ENCODE results near the gene TSEN54.

DNA sequence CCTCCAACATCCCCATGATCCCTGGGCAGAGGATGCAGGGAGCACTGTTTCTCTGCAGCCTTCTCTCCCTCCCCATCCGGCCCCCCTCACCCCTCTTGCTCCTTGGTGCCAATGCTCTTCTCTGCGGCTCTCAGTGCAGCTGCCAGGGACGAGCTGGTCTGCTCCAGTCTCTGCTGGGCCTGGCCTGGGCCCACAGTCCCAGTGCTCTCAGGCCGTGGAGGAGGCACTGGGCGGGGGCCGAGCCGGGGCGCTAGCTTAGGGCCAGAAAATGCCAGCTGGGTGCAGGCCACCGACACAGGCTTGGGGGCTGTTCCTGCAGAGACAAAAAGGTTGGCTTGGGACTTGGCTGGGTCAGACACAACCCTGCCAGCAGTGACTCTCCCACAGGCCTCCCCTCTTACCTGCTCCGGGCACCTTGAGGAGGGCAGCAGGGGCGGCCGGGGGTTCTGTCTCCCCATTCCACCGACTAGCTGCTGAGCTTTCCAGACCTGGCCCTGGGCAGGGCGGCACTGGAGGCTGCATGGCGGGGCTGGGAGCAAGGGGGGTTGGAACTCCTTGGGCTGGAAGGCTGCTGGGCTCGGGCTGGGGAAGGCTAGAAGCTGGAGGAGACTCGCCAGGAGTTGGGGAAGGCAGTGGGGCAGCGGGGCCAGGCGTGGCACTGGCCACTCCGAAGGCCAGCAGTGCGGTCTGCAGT lies 14.8 kb upstream of the TSEN54 start:
- TF ChIP-seq, protein P1, sequence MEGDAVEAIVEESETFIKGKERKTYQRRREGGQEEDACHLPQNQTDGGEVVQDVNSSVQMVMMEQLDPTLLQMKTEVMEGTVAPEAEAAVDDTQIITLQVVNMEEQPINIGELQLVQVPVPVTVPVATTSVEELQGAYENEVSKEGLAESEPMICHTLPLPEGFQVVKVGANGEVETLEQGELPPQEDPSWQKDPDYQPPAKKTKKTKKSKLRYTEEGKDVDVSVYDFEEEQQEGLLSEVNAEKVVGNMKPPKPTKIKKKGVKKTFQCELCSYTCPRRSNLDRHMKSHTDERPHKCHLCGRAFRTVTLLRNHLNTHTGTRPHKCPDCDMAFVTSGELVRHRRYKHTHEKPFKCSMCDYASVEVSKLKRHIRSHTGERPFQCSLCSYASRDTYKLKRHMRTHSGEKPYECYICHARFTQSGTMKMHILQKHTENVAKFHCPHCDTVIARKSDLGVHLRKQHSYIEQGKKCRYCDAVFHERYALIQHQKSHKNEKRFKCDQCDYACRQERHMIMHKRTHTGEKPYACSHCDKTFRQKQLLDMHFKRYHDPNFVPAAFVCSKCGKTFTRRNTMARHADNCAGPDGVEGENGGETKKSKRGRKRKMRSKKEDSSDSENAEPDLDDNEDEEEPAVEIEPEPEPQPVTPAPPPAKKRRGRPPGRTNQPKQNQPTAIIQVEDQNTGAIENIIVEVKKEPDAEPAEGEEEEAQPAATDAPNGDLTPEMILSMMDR (IDR thresholded peaks at IDR 0.05; ENCODE audit: borderline replicate concordance, extremely low read depth, low read length, poor library complexity, severe bottlenecking): no peak
- TF ChIP-seq EZH2 (IDR thresholded peaks at IDR 0.05; ENCODE audit: borderline replicate concordance, low read depth, low read length, severe bottlenecking): no peak
